Uterus (tissue), 2 donors: Measurements from ENCODE around the gene APOBEC3G.
"Not testable (repeated sequence)": the region's sequence is repeated elsewhere in the genome, so short reads cannot be mapped to it uniquely, and the experiment has no call there.

Experiments used
- CTCF ChIP-seq, 4 experiments: fragments of 200-600 bp in 2 of 4; fragments of 450-650 bp in 2 of 4; sonication (generic) in 2 of 4; IDR thresholded peaks; one replicate each; pipeline ENCODE4 v1.5.1; 2016 to 2019; ENCODE audit warnings: antibody characterized with exemption in 4 of 4, mild to moderate bottlenecking in 2 of 4, moderate library complexity in 1 of 4
- POLR2A ChIP-seq, 2 donors: fragments of 450-650 bp; IDR thresholded peaks; one replicate each; pipeline ENCODE4 v1.6.1; 2016; ENCODE audit warnings: antibody characterized with exemption in 2 of 2, mild to moderate bottlenecking in 1 of 2, moderate library complexity in 1 of 2

GRCh38 chr22:39061951-39062350, 15.1 kb upstream of the APOBEC3G start:
- TF ChIP-seq CTCF, POLR2A (IDR thresholded peaks at IDR 0.05): not testable (repeated sequence)
